NCI-H748 (cell line): ENCODE measurements around the gene HEXB.

Experiments used
- DNase-seq: peaks from one replicate; lab custom pipeline; 2025; ENCODE audit not compliant: unreplicated experiment; lab: John Stamatoyannopoulos, UW

Gene HEXB

GRCh38 chr5:74684900-74685851 lies at the start of gene HEXB:
Gene HEXB, plus strand, starts transcription at chr5:74685233. Its CDS starts 28 bp downstream, at chr5:74685261.
- peak; percentile 84 for DNase-seq

DNA sequence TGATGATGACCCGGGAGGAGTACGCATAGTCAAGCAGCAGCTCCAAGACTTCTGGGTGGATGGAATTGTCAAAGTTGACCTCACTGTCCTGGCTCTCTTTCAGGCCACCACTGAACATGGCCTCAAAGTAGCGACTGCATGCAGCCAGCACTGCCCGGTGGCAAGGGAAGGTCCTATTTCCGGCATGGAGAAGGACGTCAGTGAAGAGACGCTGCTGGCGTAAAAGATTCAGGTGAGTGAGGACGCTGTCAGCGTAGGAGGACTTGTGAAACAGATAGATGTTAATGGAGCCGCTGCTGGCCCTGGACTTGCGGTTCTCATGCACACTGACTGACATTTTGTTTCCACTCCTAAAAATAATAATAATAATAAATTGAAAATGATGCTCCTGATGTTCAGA lies 48.9 kb upstream of the HEXB start:
- no peak for DNase-seq

DNA sequence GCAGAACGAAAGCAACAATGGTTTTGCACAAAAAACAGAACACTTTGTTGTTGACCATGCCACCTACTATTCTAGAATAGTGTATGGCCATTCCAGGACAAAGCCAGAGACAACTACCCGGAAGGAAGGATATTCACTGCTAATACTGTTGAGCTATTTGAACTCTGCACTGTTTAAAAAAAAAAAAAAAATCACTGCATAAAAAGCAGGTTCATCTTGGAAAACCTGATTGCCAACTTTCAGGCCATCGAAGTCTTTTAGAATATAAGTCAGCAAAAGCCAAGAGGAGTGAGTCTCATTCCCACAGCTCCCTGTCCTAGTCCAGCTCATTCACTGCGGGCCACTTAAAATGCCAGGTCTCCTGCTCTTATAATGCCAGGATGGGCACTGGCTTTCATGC lies 48.5 kb upstream of the HEXB start:
- no peak for DNase-seq

DNA sequence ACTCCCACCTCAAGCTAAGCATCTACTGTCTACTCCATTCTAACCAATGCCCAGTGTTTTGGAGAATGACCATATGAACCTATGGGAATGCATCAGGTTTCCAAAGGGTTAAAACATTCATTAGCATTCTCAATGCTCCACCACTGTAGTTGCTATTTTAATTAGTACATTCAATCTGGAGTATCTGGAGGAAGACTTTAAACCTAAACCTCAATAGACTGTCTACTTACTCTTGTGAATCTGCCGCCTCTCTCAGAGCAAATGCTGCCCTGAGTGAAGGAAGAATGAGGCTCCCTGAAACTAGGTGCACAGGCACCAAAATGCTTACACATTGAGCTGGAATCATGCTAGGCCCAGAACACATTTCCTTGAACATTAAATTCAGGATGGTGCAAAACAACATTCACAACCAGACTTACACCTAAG lies 46.5 kb upstream of the HEXB start:
- peak; percentile 48 for DNase-seq

- DNase-seq = peak; percentile 54
These were observed 45.8 kb upstream of the HEXB start for GRCh38 chr5:74638970-74639806.

DNA sequence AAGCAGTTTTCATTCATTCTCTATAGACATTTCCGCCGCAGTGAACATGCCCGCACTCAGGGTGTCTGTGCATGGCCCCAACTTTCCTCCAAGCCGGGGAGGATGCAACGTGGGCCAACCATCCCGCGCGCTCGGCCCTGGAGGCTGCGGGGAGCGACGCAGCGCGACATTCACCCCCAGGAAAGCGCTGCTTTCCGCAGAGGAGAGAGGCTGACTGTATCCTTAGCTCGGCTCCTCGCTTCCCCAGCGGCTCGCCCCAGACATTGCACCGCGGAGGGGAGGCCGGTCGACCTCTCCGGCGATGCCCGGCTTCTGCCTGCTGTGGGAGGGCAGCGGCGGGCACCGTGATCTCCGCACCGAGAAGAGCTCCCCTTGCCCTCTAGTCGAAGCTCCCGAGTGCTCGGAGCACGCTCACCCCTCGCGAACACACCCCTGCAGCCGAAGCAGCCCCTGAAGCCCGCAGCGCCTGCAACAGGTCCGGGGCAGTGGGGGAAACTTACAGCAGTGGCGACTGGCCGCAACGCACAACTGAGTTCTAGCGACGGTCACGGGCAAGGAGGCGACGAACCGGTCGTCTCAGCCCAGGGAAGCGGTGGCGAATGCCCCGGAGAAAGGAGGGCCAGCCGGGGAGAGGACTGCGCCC lies 45.1 kb upstream of the HEXB start:
- DNase-seq = peak; percentile 68

DNA sequence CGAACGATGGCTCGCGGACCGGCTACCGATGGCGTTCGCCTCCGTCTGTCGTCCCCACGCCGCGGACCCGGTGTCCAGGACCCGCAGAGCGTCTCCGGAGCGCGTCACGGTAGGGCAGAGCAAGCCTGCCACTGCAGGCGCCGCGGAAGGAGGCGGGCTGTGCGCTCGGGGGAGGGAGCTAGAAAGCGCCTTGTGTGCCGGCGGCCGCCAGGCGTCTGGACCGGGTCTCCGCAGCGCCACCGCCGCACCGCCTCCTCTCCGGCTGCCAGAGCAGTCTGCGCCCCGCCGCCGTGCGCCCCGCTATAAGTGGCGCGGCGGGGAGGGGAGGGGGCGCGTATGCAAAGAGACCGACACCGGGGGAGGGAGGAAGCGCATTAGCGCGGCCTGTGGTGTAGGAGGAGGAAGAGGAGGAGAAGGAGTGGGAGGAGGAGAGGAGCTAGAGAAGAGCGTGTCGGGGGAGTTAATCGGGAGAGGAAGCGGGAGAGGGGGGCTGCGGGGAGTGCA lies 44.5 kb upstream of the HEXB start, which contains the start of gene ENC1:
ENC1 (minus strand) TSS at position 279 of the 504 bp plus-strand sequence. CDS start 4,243 bp downstream, outside the sequence.
- peak; percentile 99 for DNase-seq

- peak; percentile 96 for DNase-seq
These were observed 43.9 kb upstream of the HEXB start for GRCh38 chr5:74640954-74641734.

- peak; percentile 76 for DNase-seq
These were observed 43.1 kb upstream of the HEXB start for GRCh38 chr5:74641735-74642542.

DNA sequence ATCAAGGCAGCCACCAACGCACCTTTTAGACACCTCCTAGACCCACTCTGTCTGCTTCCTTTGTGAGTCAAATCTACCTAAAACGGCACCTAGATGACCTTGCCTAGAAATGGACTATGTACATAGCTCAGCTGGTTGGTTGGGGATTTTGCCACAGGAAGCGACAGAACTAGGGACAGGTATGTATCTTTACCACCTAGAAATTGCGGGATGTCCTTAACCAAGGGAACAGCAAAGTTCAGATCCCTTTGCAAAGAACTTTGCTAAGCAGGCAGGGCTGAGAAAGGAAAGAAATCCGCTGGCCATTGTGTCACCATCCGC lies 42.5 kb upstream of the HEXB start:
- peak; percentile 29 for DNase-seq

DNA sequence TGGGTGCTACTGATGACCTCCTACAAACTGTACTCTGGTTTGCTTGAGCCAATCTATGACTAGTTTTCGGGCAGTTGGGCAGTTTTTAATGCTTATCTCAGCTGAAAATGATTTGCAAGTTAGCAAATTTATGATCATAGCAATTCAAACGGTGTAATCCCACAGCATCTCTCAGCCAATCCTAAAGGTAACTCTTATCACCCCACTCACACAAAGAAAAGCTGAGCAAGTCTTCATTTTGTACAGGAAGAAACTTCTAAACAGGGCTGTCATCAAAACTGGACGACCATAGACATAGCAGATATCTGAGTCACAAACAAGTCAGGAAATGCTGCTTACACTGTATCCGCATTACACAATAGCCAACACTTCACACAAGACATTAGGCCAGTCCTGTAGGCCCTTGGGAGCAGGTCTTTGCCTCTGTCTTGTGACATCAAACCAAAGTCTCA lies 41.9 kb upstream of the HEXB start:
- no peak for DNase-seq

DNA sequence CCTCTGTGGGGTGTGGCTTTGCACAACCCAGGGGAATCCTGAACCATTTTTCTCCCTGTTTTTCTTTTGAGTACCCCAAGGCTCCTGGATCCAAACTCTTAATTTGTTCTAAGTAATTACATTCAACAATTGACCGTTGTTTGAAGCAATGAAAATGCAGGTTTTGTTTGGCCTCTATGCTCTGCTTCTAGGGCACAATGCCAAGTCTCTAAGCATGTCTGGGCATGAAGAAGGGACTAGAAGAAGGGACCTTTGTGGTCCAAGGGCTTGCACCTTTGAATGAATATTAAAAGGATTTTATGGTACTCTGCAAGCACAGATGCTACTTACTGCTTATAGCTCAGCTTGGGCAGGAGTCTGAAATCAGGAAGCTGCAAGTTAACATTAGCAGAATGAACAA lies 37.9 kb upstream of the HEXB start:
- peak; percentile 97 for DNase-seq

DNA sequence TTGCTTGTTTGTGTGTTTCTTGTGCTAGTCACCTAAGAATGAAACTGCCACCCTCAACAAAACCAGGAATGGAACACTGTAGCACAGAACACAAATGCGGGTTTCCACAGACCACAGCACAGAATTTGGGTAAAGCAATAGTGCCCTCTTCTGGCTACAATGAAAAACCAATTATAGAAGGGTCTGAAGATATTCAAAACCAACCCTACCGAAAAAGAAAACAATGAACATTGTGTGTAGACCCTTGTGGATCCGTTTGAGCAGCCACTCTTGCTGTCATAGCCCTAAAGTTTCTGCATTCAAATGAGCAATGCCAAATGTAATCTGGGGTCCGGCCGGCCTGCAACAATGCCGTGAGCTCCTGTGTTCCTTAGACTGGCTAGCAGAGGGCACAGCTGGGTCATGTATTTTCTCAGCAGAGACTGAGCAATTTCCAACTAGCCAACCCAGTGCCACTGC lies 36.2 kb upstream of the HEXB start:
- DNase-seq = peak; percentile 85

- DNase-seq = no peak
These were observed 35.5 kb upstream of the HEXB start for GRCh38 chr5:74649421-74649973.

DNA sequence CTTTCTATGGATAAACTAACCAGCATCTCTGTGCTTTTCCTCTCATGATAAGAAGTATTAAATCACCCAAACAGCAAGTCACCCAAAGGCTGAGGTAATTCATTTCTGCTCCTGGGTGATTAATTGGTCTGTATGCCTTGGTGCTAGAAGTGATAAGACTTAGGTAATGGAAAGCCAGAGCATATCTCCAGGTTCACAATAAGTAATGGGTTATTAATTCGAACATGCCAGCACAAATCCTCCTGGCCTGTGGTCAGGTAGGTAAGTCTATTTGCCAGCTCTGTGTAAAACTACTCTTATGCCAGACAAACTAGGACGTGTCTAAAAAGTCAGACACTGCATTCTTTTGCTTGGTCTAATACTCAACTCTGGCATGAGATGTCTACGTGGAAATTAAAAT lies 33.3 kb upstream of the HEXB start:
- DNase-seq = no peak

GRCh38 chr5:74652576-74652975 lies 32.5 kb upstream of the HEXB start:
- no peak for DNase-seq

DNA sequence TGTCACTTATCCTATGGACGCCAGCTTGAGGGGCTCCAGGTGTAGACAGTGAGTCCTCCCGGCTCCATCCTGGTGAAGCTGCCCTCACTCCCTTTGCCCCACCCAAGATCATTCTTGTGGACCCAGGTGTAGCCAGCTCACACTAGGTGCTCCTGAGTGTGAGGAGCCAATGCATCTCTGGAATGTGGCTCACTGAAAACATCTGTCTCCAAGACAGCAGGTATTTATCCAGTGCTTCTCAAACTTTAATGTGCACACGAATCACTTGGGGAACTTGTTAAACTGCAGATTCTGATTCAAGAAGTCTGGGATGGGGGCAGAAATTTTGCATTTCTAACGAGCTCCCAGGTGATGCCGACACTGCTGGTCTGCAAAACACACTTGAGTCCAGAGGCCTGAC lies 31.0 kb upstream of the HEXB start:
- no peak for DNase-seq

- DNase-seq = no peak
These were observed 29.8 kb upstream of the HEXB start for GRCh38 chr5:74655206-74655605.

GRCh38 chr5:74655716-74656115 lies 29.3 kb upstream of the HEXB start:
- DNase-seq = no peak
